ENCODE results near the gene CNKSR3.

The CNKSR3 gene

DNA sequence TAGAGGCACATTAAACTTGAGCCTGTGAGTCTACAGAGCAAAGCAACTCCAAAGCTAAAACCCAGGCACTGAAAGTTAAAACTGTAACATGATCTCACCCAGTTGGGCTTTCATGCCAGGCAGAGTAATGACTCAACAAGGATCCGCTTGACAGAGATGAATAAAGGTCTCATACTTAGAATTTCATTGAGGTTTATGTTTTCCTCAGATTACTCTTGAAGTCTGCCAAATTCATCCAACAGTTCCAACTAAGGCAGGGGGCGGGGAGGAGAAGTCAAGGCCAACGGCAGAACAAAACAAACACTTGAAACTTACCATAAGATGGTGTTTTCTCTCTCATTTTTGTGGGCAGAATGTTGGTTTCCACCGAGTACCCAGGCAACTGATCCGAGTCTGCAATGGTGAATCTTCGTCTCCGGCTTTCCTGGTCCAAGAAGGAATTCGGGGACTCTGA, 99.8 kb downstream of the CNKSR3 start:
- DNase-seq = no peak

DNA sequence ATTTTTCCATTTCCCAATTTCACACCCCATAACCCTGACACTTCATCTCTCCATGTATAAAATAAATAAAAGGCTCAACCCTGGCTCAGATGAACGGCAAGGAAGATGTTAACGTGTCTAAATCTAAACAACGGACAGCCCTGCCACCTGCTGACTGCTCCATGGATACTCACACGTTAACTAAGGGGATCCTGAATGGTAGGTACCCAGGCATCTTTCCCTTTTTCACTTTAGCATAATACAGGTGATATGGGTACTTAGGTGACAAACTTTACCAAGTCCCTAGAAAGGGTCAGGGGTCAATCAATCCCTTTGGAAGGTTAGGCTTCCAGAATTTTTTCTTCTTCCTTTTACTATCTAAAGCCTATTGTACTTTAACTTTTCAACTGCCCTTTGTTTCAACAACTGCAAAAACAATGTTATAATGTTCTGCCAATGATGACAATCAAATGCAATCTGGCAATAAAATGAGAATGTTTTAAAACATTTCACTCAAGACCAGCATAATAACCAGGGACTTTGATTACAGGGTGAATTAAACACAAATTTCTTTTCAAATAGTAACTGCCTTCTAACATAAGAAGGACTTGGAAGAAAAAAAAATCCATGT, 101.5 kb downstream of the CNKSR3 start:
- no peak for DNase-seq

DNA sequence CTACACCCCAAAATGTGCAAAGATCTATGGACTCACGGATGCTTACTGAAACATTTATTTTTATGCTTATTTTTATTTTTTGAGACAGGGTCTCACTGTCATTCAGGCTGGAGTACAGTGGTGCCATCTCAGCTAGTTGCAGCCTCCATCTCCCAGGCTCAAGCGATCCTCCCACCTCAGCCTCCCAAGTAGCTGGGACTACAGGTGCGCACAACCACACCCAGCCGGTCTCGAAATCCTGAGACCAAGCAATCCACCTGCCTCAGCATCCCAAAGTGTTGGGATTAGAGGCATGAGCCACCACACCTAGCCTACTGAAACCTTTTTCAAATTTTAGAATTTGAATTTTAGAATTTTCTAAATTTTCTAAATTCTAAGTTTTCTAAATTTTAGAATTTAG, 103.0 kb downstream of the CNKSR3 start:
- no peak for DNase-seq

DNA sequence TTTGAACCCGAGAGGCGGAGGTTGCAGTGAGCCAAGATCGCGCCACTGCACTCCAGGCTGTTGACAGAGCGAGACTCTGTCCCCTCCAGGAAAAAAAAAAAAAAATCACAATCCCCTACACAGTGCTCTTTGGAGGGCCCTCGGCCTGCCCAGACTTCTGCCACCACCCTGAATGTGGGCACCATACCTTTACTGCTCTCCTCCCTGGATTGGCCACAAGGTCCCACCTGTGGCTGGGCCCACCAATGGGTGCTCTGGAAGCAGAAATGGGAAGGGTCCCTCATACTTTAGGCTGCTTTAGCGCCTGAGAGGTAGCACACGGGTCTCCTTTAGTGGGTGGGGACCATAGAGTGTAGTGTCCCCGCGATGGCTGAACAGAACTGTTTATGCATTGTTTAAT, 103.6 kb downstream of the CNKSR3 start:
- no peak for DNase-seq

DNA sequence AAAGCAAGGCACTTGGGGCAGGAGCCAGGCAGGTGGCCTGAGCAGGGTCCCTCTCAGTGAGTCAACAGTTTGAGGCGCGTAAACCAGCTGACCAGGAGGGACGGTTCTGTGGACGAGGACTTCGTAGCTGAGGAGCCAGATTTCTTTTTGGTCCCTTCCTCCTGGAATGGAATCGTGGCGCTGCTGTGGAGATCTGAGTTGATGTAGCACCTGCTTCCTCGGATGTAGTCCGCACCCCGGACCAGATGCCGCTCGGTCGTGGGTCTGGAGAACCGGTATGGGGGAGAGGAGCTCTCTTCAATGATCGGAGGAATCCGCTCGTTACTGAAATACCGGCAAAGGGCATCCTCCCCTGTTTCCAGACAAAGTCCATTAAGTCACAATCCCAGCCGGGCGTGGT, 104.2 kb downstream of the CNKSR3 start:
- no peak for DNase-seq

DNA sequence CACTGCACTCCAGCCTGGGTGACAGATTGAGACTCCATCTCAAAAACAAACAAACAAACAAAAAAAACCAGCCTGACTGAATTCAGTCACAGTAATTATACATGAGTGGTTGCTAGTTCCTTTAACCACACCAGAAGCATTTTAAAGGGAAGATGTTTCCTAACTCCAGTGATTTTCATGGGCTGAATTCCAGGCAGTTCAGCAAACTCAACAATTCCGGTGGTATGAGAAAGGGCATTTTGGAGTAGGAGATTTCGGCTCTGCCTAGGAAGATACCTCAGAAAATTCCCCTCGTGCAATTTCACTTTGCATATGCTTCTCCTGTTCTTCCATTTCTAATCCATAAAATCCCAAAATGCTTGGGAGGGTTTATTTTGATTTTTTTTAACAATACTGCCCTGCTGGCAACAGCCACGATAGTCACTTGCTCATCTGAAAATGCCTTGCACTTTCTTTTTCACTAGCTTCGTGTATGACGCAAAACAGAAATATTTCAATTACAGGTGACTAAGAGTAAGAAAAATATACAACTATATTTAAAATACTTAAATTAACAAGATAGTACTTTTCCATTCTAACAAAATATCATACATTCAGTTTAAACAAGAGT, 105.6 kb downstream of the CNKSR3 start:
- no peak for DNase-seq

DNA sequence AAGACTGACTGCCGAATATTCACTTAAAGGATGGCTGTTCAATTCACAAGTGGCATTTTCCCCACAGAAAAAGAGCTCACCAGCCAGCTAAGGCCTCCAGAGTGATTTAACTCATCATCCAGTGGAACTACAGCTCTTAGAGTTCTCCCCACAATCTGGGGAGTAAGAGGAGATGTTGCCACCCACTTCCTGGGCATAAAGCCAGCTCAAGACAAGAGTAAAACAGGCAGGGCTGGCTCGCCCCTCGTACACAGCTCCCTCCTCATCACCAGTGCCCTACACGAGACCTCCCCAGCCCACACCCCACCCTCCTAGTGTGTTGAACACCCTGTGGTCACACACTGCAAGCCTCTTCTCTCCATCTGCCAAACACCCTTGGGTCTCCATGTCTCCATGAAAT, 106.7 kb downstream of the CNKSR3 start:
- no peak for DNase-seq

DNA sequence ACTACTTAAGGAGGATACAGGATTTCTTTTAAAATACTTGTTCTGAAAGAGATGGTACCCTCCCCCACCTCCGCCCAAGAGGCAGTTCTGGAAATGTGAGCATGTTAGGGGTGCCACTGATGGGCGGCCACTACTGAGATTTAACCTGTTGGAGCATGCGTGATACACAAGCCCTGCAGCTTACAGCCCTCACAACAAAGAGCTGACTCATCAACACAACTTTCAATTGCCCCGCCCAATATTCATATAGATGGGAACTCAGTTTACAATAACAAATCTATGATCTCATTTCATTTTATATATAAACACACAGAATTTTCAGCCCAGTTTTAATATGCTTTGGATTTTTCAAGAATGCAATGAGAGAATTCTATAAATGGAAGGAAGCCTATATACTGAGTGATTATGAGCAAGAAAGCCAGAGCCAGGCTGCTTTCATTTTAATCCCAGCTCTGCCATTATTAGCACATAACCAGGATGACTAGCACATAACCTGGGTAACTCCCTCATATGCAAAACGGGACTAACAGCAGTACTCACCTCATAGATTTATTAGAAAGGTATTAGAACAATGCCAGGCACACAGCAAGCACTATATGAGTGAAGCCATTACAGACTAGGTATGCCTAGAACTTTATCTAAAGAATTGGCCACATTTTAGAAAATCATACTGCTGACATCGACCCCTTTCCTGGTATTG, 108.3 kb downstream of the CNKSR3 start:
- no peak for DNase-seq

DNA sequence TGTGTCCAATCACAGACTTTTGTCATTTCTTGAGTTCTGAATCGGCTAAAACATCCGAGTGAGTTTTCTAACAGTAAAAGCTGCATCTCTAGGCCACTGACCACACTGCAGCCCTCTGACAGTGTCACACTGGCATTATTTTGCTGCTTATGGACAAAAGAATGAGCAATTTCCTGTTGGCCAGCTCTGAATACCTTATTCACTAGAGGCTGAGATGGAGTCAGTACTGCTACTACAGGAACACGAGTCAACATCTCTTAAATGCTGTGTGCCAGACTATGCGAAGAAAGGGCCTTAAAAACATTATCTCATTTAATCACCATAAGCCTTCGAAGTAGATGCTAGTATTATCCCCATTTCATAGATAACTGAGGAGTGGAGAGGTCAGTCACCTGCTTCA, 111.4 kb downstream of the CNKSR3 start:
- no peak for DNase-seq

DNA sequence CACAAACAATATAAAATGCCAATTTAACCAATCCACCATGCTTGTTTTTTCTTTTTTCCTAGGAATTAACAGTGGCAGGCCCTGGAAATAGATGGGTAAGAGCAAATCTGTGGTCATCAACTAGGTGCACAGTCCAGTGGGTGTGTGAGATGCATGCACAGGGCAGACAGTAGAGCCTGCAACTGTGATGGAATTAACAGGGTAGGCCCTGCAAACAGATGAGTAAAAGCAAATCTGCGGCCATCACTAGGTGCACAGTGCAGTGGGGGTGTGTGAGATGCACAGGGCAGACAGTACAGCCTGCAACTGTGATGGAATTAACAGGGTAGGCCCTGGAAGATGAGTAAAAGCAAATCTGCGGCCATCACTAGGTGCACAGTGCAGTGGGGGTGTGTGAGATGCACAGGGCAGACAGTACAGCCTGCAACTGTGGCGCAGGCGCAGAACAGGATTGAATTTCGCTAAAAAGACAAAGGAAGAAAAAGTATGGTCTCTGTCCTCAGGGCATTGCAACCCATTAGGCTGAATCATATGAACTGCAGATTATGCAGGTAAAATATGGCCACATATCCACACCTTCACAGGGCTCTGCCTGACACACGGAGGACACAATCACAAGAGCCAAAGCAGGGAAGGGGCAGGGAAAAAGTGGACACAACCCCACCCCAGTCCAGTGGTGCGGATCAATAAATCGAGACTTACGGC, 112.8 kb downstream of the CNKSR3 start:
- no peak for DNase-seq

DNA sequence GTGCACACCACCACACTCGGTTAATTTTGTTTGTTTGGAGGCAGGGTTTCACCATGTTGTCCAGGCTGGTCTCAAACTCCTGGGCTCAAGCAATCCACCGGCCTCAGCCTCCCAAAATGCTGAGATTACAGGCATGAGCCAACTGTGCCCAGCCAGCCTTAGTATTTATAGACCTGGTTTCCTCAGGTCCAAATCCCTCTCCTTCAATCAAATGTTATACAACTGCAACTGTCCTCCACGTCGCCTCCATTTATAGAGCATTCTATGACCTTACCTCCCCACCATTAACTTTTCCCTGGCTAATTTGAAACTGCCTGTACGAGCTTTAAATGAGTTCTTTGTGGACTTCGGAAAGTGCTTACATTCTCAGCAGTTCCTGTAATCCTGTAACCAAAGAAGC, 114.6 kb downstream of the CNKSR3 start:
- no peak for DNase-seq

DNA sequence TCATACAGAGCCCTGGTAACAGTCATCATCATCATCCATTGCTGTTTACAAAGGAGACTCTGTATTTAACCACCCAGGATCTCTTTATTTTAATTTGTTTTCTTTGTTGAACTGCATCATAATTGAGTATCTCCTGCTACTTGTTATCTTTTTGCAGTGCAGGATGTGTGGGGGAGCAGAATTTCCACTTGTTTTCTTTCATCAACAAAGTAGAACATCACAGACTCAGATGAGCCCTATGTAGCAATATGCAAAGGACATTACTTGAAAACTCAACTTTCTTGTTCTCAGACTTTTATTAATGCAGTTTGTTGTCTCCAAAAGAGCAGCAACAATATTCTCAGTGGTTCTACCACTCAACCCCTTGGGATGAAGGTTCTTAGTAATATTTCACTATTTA, 115.2 kb downstream of the CNKSR3 start:
- no peak for DNase-seq

DNA sequence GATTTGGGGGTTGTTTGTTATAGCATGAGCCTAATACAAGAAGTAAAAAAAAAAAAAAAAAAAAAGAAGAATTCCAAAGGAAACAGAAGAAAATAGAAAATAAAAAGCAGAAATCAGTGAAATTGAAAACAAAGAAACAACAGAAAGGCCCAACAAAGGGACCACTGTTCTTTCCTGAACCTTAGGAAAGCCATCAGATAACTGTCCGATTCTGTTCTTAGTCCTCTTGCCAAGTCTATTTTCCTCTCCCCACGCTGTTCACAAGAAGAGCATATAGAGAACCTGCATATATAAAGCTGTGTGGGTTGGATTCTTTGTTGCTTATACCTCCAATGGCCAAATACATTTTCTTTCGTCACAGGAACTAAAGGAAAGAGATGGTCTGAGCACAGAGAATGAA, 115.9 kb downstream of the CNKSR3 start:
- no peak for DNase-seq

DNA sequence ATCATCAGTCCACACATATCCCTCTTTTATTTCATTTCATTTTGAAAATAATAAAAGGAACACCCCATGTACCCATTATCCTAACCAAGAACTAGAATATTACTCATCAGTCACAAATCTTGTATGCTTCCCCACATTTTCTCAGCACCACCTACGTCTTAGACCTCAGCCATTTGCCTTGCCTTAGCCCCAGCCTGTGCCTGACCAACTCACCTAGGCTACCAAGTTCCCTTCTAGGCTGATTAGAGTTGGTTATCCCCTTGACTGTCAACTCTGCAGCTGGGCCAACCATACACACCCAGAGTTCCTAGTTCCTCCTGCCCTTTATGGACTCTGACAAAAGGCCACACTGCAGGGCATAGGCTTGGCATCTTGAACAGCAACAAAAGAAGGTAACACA, 120.5 kb downstream of the CNKSR3 start:
- no peak for DNase-seq

DNA sequence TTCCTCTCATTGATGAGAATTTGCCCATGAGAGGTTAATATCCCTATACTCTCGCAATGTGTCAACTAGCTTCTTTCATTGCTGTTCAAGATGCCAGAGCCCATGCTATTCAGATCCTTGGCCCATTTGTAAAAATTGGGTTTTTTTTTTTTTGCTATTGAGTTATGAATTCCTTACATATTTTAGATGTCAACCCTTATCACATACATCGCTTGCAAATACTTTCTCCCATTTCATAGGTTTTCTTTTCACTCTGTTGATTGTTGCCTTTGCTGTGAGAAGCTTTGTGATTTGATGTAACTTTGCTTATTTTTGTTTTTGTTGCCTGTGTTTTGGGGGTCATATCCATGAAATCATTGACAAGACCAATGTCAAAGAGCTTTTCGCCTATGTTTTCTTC, 121.7 kb downstream of the CNKSR3 start:
- no peak for DNase-seq

DNA sequence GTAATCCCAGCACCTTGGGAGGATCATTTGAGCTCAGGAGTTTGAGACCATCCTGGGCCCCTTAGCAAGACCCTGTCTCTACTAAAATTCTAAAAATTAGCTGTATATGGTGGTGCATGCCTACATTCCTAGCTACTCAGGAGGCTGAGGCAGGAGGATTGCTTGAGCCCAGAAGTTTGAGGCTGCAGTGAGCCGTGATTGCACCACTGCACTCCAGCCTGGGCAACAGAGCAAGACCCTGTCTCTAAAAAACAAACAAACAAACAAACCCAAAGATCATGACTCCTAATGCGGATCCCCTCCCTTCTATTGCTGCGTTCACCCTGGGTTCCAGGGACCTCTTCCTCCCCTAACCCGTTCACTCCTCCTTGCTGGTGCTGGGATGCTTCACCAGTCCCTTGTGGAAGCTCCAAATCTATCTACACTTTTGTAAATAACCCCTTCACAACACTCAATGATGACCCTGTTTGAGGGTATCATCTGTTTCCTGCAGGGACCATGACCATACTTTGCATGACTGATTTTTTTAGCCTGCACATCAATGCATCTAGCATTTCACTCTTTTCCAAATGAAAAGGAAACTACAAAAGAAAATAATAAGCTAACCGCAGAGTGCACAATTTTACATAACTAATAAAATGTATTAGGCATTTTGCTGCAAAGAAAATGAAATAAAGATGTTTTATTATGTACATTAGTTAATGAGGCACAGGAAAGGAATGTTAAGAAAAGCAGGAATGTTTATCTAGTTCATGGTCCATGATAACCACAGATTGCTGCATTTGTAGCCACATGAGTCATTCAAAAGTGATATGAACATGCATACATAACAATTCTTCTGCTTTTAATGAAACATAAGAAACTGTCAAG, 123.4 kb downstream of the CNKSR3 start:
- DNase-seq = no peak

DNA sequence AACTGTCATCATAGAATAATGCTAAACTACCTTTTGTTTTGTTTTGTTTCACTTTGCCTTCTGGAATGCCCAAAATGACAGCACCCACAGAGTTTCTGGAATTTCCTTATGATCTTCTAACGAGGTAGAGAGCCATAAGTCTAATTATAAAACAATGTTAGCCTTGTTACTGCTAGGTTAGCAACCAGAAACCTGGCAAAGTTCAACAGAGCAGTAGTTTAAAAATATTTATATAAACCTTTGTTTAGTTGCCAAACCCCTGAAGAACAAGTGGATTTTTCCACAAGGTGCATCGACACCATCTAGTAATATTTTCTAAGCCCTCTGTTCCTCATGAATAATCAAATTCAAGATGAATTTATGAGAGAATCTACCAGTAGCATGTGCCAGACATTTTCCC, 126.3 kb downstream of the CNKSR3 start:
- no peak for DNase-seq

DNA sequence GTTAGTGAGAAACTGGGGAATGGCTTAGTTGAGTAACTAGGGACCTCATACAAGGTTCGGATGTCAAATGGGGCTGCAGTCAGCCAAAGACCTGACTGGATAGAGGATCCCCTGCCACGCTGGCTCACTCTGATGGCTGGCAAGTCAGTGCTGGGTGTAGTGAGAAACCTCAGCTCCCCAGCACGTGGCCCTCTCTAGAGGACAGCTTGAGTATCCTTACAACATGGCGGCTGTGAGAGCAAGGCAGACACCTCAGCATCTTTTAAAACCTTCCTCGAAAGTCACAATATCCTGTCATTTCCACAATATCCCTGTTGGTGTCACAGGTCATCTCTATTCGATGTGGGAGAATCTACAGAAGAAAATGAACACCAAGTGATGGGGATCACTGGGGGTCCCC, 127.2 kb downstream of the CNKSR3 start:
- DNase-seq = no peak

DNA sequence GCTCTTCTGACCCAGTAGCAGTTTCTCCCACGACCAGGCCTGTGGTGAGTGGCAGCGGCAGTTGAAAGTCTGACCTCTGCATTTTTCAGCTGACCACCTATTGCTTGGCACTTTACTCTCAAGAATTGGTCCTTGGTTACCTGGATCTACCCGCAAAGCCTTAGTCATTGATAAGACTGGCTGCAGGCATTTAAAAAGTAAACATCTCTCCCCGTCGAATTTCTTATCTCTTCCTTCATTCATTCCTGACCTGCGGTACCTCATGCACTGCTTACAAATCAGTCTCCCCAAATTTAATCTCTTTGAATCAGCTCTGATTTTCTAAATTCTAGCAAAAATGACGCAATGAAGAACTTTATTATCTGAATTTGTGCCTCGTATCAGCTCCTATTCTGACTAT, 127.7 kb downstream of the CNKSR3 start:
- no peak for DNase-seq

DNA sequence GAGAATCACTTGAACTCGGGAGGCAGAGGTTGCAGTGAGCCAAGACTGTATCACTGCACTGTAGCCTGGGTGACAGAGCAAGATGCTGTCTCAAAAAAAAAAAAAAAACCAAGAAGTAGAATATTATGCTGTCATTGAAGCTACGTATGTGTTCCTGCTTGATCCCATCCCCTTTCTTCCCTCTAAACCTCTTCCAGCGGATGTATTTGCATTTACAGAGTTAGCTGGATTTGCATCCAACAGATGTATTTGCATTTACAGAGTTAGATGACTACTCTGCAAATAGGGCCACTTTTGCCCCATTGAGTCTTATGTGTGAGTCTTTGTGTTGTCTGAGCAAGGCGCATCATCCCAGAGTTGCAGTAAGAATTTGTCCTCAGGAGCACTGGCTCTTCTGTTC, 128.9 kb downstream of the CNKSR3 start:
- DNase-seq = no peak

DNA sequence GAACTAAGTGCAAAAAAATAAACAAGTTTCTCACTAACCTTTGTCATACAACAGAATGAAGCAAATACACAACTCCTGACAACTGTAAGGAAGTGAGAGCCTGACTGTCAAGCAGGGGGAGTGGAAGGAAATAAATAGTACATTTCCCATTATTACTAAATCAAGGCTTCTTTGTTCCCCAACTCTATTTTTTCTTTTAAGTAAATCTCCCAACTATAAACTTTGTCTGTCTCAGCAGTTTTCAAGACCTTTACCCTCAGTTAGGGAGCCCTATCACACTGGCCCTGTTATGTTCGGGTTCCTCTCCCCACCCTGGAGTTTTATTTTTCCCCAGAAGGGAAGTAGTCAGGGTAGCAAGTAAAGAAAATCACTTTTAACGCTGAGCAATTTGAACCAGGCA, 129.7 kb downstream of the CNKSR3 start:
- DNase-seq = no peak

DNA sequence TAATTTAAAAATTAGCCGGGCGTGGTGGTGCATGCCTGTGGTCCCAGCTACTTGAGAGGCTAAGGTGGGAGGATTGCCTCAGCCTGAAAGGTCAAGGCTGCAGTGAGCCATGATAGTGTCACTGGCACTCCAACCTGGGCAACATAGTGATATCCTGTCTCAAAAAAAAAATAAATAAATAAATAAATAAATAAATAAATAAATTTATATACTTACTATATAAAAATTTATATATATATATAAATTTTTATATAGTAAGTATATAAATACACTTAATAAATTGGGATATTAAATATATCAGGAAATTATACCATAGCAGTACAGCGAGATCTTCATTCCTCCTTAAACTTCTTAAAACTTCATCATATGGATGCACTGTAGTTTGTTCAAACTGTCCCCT, 130.9 kb downstream of the CNKSR3 start:
- DNase-seq = no peak

DNA sequence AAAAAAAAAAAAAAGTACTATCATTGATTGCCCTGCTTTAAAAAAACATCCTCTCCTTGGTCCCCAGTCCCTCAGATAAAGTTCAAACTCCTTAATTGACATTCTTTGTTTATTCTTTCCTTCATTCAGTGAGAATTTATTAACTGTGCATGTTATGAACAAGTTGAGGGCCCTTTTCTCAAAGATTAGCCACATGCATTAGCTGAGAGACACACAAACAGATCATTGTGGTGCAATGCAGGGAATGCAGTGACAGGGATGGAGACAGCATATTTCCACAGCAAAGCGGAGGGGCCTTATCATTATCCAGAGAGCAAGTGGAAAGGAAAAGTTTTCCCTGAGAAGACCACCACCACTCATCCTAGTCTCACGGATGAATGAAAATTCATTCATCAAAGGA, 132.0 kb downstream of the CNKSR3 start:
- DNase-seq = no peak

Measured in NCI-H510A treated with DMSO at 0.1 percent for 48 hours (cell line).